Measurements from ENCODE around the gene REL. TPM values are rescaled to one million over a fixed set of nuclear protein-coding genes. Genes with fewer than 3 reads are reported as not detected.

REL gene
- total RNA-seq, 1 experiment from 2014 or later, result 6.2 TPM

- H3K79me1 ChIP-seq (ENCODE audit: insufficient read depth, low read depth, low read length, poor library complexity, severe bottlenecking), result no peaks in the 10 kb centered on the region
- Mint-ChIP-seq H3K4me3 (no peak overlapping the region), H3K9me3 (no peaks in the 10 kb centered on the region), H3K27ac (no peak overlapping the region), H3K4me1 (peaks cover 25% of the 10 kb centered on the region in 2 experiments), H3K36me3 (ENCODE audit: insufficient read depth in 1 of 3, low read depth in 3 of 3) (no peaks in the 10 kb centered on the region; a peak in 1 of 7 replicates), H3K27me3 (ENCODE audit: low read depth) (peaks cover 14% of the 10 kb centered on the region)
- no peak overlapping the region for H3K27ac ChIP-seq (ENCODE audit: insufficient read length, low read depth, low read length)
- no peaks in the 10 kb centered on the region for H3K4me1 ChIP-seq (ENCODE audit: insufficient read depth, low read length)
- no peak overlapping the region for H3K56ac ChIP-seq (ENCODE audit: insufficient read length, low read depth, low read length)
- H3K79me2 ChIP-seq (ENCODE audit: insufficient read depth, low read length), result no peaks in the 10 kb centered on the region
- H2AFZ ChIP-seq (ENCODE audit: low read length), result no peak overlapping the region
- no peak overlapping the region for H2BK20ac ChIP-seq (ENCODE audit: low read depth, low read length, poor library complexity, severe bottlenecking)
- no peak overlapping the region for H3T11ph ChIP-seq (ENCODE audit: low read length)
- no peak overlapping the region for H4K5ac ChIP-seq (ENCODE audit: insufficient read length, low read depth, low read length)
- no peak overlapping the region for H3K23ac ChIP-seq (ENCODE audit: insufficient read length, low read depth, low read length)
- DNase-seq, result no peak
- no peaks in the 10 kb centered on the region for H4K20me1 ChIP-seq (ENCODE audit: control insufficient read depth, insufficient read depth, insufficient read length)
- no peak overlapping the region for H3K4ac ChIP-seq (ENCODE audit: low read depth, low read length)
- H3K23me2 ChIP-seq (ENCODE audit: insufficient read length, low read depth, low read length, poor library complexity, severe bottlenecking), result peaks cover 4% of the 10 kb centered on the region
- no peak overlapping the region for H2BK12ac ChIP-seq (ENCODE audit: insufficient read length, low read depth, low read length)
- no peak overlapping the region for H3K14ac ChIP-seq (ENCODE audit: insufficient read depth, low read length)
- no peak overlapping the region for H2BK15ac ChIP-seq (ENCODE audit: low read depth, low read length)
- no peaks in the 10 kb centered on the region for H3K9me3 ChIP-seq (ENCODE audit: control insufficient read depth, low read depth, low read length)
- TF ChIP-seq CTCF (conservative IDR thresholded peaks at IDR 0.05), result no peak
- H2BK5ac ChIP-seq (ENCODE audit: insufficient read length, low read length), result no peak overlapping the region
- no peak overlapping the region for H2AK5ac ChIP-seq (ENCODE audit: insufficient read length, low read length)
- no peak overlapping the region for H2BK120ac ChIP-seq (ENCODE audit: low read depth, low read length, poor library complexity, severe bottlenecking)
- no peak overlapping the region for H3K18ac ChIP-seq (ENCODE audit: insufficient read length, low read depth, low read length)
- no peak overlapping the region for H3K4me2 ChIP-seq (ENCODE audit: insufficient read depth, insufficient read length, low read length)
- H4K8ac ChIP-seq (replicated peaks; ENCODE audit: insufficient read length, low read depth, low read length), result no peak overlapping the region
- no peak overlapping the region for H4K91ac ChIP-seq (ENCODE audit: insufficient read length, low read depth, low read length)
- H3K9ac ChIP-seq (ENCODE audit: extremely low read depth, insufficient read length, low read length), result no peak overlapping the region
- no CpG with 5 or more reads among the region's 2 CpGs for WGBS (ENCODE audit: extremely low coverage, insufficient read length, low lambda C conversion rate)
- H3K27me3 ChIP-seq (ENCODE audit: insufficient read depth, low read length), result no peaks in the 10 kb centered on the region
Observed at GRCh38 chr2:60884800-60885199, 3.4 kb downstream of the REL start.
